Activated naive CD8-positive, alpha-beta T cell treated with anti-CD3 and anti-CD28 coated beads for 36 hours (primary cell): ENCODE measurements around the gene STX12. TPM values are rescaled to one million over a fixed set of nuclear protein-coding genes. Genes with fewer than 3 reads are reported as not detected.
"Not testable (repeated sequence)": the region's sequence is repeated elsewhere in the genome, so short reads cannot be mapped to it uniquely, and the experiment has no call there.

Experiments
- DNase-seq: peaks from one replicate; pipeline ENCODE4 v3.0.0; 2021
- H3K27ac Mint-ChIP-seq: one replicate; pipeline ENCODE4 v1.8.0; 2022; ENCODE audit warnings: mild to moderate bottlenecking, moderate library complexity, mixed read lengths
- H3K27me3 Mint-ChIP-seq: one replicate; pipeline ENCODE4 v1.8.0; 2022; ENCODE audit warnings: mild to moderate bottlenecking, mixed read lengths
- H3K36me3 Mint-ChIP-seq: one replicate; pipeline ENCODE4 v1.8.0; 2021; ENCODE audit warnings: mild to moderate bottlenecking, mixed read lengths
- H3K4me1 Mint-ChIP-seq: one replicate; pipeline ENCODE4 v1.8.0; 2021; ENCODE audit warnings: mixed read lengths
- H3K4me3 Mint-ChIP-seq: one replicate; pipeline ENCODE4 v1.8.0; 2022; ENCODE audit warnings: mild to moderate bottlenecking, moderate library complexity, mixed read lengths
- H3K9me3 Mint-ChIP-seq: one replicate; pipeline ENCODE4 v1.8.0; 2022; ENCODE audit warnings: mixed read lengths
- total RNA-seq, 2 experiments: library from RNA; stranded (reverse); gene quantifications; one replicate each; pipeline ENCODE4 v1.2.3, GENCODE V29; 2021

STX12 gene
- total RNA-seq, 2 experiments from 2014 or later, result 20.0 to 21.1 TPM

- H3K4me1 Mint-ChIP-seq, result no peaks in the 10 kb centered on the region
Observed at GRCh38 chr1:27762033-27762432, 11.0 kb upstream of the STX12 start.

GRCh38 chr1:27763358-27763757 lies 9.7 kb upstream of the STX12 start:
- Mint-ChIP-seq H3K4me3 (no peak overlapping the region), H3K4me1 (no peaks in the 10 kb centered on the region), H3K27me3 (no peaks in the 10 kb centered on the region), H3K36me3 (no peaks in the 10 kb centered on the region), H3K27ac (no peak overlapping the region), H3K9me3 (no peaks in the 10 kb centered on the region)
- DNase-seq, result no peak

More at GRCh38 chr1:27762033-27762432, 11.0 kb upstream of the STX12 start:
- H3K9me3 Mint-ChIP-seq, result no peaks in the 10 kb centered on the region
- no peak overlapping the region for H3K4me3 Mint-ChIP-seq
- H3K36me3 Mint-ChIP-seq, result no peaks in the 10 kb centered on the region
- H3K27ac Mint-ChIP-seq, result no peak overlapping the region
- DNase-seq, result no peak
- no peaks in the 10 kb centered on the region for H3K27me3 Mint-ChIP-seq

- DNase-seq, result no peak
- Mint-ChIP-seq H3K4me1 (peaks cover 13% of the 10 kb centered on the region), H3K36me3 (peaks cover 3% of the 10 kb centered on the region), H3K9me3 (no peaks in the 10 kb centered on the region), H3K27ac (no peak overlapping the region), H3K27me3 (no peaks in the 10 kb centered on the region), H3K4me3 (no peak overlapping the region)
Observed at GRCh38 chr1:27770293-27770830, 2.7 kb upstream of the STX12 start.

GRCh38 chr1:27772036-27772931 lies 735 bp upstream of the STX12 start:
- no peaks in the 10 kb centered on the region for H3K9me3 Mint-ChIP-seq
- no peak for DNase-seq
- H3K4me1 Mint-ChIP-seq, result peaks cover 18% of the 10 kb centered on the region
- H3K27me3 Mint-ChIP-seq, result no peaks in the 10 kb centered on the region
- peak overlapping the region; percentile 99 for H3K4me3 Mint-ChIP-seq
- H3K36me3 Mint-ChIP-seq, result peaks cover 3% of the 10 kb centered on the region
- H3K27ac Mint-ChIP-seq, result peak overlapping the region; percentile 91

- Mint-ChIP-seq H3K4me1 (peaks cover 18% of the 10 kb centered on the region), H3K27ac (peak overlapping the region; percentile 95), H3K4me3 (peak overlapping the region; percentile 99), H3K9me3 (no peaks in the 10 kb centered on the region), H3K36me3 (peaks cover 3% of the 10 kb centered on the region), H3K27me3 (no peaks in the 10 kb centered on the region)
- DNase-seq, result no peak
Observed at GRCh38 chr1:27773826-27774445, 917 bp downstream of the STX12 start.

- DNase-seq, result no peak
- H3K4me3 Mint-ChIP-seq, result no peak overlapping the region
- H3K27ac Mint-ChIP-seq, result no peak overlapping the region
- H3K27me3 Mint-ChIP-seq, result no peaks in the 10 kb centered on the region
- H3K9me3 Mint-ChIP-seq, result no peaks in the 10 kb centered on the region
- peaks cover 5% of the 10 kb centered on the region for H3K36me3 Mint-ChIP-seq
- H3K4me1 Mint-ChIP-seq, result peaks cover 18% of the 10 kb centered on the region
Observed at GRCh38 chr1:27774654-27775053, 1.6 kb downstream of the STX12 start.

DNA sequence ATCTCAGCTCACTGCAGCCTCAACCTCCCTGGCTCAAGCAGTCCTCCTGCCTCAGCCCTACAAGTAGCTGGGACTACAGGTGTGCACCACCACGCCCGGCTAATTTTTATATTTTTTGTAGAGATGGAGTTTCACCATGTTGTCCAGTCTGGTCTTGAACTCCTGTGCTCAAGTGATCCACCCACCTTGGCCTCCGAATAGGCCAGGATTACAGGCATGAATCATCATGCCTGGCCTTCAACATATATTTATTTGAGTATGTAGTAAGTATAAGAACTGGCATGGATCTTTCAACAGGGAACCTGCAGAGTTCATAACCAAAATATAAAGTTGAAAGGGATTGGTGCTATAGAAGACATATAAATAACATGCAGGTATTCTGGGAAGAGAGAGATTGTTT lies 2.3 kb downstream of the STX12 start:
- H3K27ac Mint-ChIP-seq, H3K4me3 Mint-ChIP-seq, H3K27me3 Mint-ChIP-seq, H3K9me3 Mint-ChIP-seq, DNase-seq, H3K36me3 Mint-ChIP-seq: not testable (repeated sequence)
- peaks cover 18% of the 10 kb centered on the region for H3K4me1 Mint-ChIP-seq

- H3K4me1 Mint-ChIP-seq, result peaks cover 18% of the 10 kb centered on the region
- not testable (repeated sequence) for DNase-seq, H3K27me3 Mint-ChIP-seq, H3K9me3 Mint-ChIP-seq, H3K27ac Mint-ChIP-seq, H3K4me3 Mint-ChIP-seq, H3K36me3 Mint-ChIP-seq
Observed at GRCh38 chr1:27776276-27776675, 3.3 kb downstream of the STX12 start.

- Mint-ChIP-seq H3K27me3 (no peaks in the 10 kb centered on the region), H3K4me1 (peaks cover 20% of the 10 kb centered on the region)
Observed at GRCh38 chr1:27778056-27778455, 5.0 kb downstream of the STX12 start.

GRCh38 chr1:27779122-27779521 lies 6.1 kb downstream of the STX12 start:
- no peak overlapping the region for H3K4me3 Mint-ChIP-seq
- no peak for DNase-seq
- peaks cover 5% of the 10 kb centered on the region for H3K36me3 Mint-ChIP-seq
- no peaks in the 10 kb centered on the region for H3K27me3 Mint-ChIP-seq
- H3K4me1 Mint-ChIP-seq, result peaks cover 15% of the 10 kb centered on the region
- H3K9me3 Mint-ChIP-seq, result no peaks in the 10 kb centered on the region
- no peak overlapping the region for H3K27ac Mint-ChIP-seq

More at GRCh38 chr1:27778056-27778455, 5.0 kb downstream of the STX12 start:
- H3K4me3 Mint-ChIP-seq, result no peak overlapping the region
- H3K27ac Mint-ChIP-seq, result no peak overlapping the region
- H3K36me3 Mint-ChIP-seq, result peaks cover 8% of the 10 kb centered on the region
- no peaks in the 10 kb centered on the region for H3K9me3 Mint-ChIP-seq
- no peak for DNase-seq

DNA sequence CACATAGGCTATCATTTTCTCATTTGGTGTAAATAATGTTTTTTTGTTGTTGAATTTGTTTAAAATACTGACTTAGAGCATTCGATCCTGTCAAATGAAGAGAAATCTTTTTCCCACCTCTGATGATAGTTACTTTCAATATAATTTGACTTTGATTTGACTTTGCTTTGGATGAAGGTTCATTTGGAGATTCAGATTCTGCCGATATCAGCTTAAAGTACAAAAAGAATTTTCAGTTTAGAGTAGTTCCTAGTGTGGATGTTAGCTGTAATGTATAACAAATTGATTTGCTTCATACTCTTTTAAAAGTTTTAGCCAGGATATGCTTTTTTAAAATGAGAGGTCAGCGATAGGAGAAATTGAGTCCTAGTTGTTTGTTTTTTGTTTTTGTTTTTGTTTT lies 9.9 kb downstream of the STX12 start:
- no peaks in the 10 kb centered on the region for H3K9me3 Mint-ChIP-seq
- no peaks in the 10 kb centered on the region for H3K27me3 Mint-ChIP-seq
- peaks cover 5% of the 10 kb centered on the region for H3K36me3 Mint-ChIP-seq
- no peak for DNase-seq
- H3K4me1 Mint-ChIP-seq, result peaks cover 9% of the 10 kb centered on the region
- no peak overlapping the region for H3K4me3 Mint-ChIP-seq
- no peak overlapping the region for H3K27ac Mint-ChIP-seq

- no peak overlapping the region for H3K4me3 Mint-ChIP-seq
- H3K9me3 Mint-ChIP-seq, result no peaks in the 10 kb centered on the region
- H3K27ac Mint-ChIP-seq, result no peak overlapping the region
- H3K27me3 Mint-ChIP-seq, result no peaks in the 10 kb centered on the region
- DNase-seq, result no peak
- peaks cover 6% of the 10 kb centered on the region for H3K36me3 Mint-ChIP-seq
- H3K4me1 Mint-ChIP-seq, result peaks cover 9% of the 10 kb centered on the region
Observed at GRCh38 chr1:27784700-27785099, 11.7 kb downstream of the STX12 start.

DNA sequence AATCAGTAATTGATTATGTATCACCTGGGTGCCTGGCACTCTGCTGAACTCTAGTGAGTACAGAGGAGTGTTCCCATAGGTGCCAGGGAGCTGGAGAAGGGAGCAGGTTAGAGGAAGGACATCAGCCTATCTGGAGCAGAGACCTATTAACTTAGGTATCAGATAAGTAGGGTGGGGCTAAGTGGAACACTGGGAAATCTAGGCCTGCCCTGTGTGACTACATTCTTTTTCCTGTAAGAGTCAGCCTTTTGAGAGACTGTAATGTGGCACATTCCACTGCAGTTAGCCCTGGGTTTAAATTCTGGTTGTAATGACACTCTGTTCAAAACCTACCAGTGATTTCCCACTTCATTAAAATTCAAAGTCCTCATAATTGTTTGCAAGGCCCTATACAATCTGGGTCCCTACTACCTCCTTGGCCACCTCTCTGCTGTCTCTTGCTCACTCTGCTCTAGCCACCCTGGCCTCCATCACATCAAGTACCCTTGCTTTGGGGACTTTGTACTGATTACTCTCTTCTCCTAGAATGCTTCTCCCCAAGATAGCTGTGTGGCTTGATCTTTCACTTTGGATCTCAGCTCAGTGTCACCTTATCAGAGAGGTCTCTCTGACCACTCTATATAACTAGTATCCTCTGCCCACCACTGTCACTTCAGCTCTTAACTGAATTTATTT lies 12.9 kb downstream of the STX12 start:
- Mint-ChIP-seq H3K9me3 (no peaks in the 10 kb centered on the region), H3K4me1 (peaks cover 9% of the 10 kb centered on the region), H3K4me3 (no peak overlapping the region), H3K27ac (no peak overlapping the region), H3K27me3 (no peaks in the 10 kb centered on the region), H3K36me3 (peaks cover 14% of the 10 kb centered on the region)
- DNase-seq, result no peak

DNA sequence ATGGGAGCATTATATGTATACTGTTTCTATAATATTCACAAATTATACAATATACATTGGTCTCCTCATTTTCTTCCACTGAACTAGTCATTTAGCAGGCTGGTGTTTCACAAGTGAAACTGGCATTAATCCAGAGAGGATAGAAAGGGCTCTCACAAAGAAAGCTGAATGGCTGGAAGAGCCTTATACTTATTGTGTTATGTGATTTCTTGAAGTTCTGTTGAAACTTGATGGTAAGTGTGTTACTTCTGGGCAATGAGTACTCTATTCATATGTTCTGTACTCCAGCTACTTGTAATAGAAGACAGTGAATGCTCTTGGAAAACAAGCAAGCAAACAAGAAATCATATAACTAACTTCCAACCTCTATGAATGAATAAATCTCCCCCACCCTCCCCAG lies 14.9 kb downstream of the STX12 start:
- H3K27ac Mint-ChIP-seq, result no peak overlapping the region
- no peaks in the 10 kb centered on the region for H3K27me3 Mint-ChIP-seq
- no peak for DNase-seq

DNA sequence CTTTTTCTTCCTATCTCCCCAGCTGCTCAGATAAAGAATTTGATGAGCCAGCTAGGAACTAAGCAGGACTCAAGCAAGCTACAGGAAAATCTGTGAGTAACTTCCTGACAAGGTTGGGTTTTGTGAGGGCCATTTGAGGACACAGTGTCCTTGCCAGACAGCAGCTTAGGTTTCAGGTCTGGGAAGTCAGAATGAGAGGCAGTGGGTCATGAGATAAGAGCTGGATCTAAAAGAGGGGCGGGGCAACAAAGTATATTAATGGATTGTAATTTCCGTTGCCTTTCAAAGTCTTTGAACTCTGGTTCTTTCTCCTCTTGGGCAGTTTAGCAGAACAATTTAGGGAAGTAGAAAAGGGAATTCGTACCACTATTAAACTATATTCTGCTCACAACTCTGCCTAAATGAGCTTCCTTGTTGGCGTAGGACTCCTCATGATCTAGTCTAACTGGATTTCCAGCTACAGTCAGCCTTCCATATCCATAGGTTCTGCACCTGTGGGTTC lies 16.6 kb downstream of the STX12 start:
- Mint-ChIP-seq H3K4me3 (no peak overlapping the region), H3K4me1 (peaks cover 4% of the 10 kb centered on the region), H3K36me3 (peaks cover 10% of the 10 kb centered on the region), H3K9me3 (no peaks in the 10 kb centered on the region), H3K27me3 (no peaks in the 10 kb centered on the region), H3K27ac (no peak overlapping the region)
- no peak for DNase-seq

More for the DNA sequence above, 14.9 kb downstream of the STX12 start:
- Mint-ChIP-seq H3K4me3 (no peak overlapping the region), H3K9me3 (no peaks in the 10 kb centered on the region), H3K4me1 (peaks cover 6% of the 10 kb centered on the region), H3K36me3 (peaks cover 12% of the 10 kb centered on the region)
